Urothelium cell line (cell line): Measurements from ENCODE around the gene STX16.
"Not testable (repeated sequence)": the region's sequence is repeated elsewhere in the genome, so short reads cannot be mapped to it uniquely, and the experiment has no call there.

Experiments
- DNase-seq: peaks from one replicate; pipeline ENCODE4 v3.0.0; 2011; ENCODE audit warnings: low spot score, mixed read lengths
- FAIRE-seq: peaks from 2 replicates; lab custom pipeline; 2011; peaks lifted over from hg19 to GRCh38; lab: Jason Lieb, UNC

STX16 gene

DNA sequence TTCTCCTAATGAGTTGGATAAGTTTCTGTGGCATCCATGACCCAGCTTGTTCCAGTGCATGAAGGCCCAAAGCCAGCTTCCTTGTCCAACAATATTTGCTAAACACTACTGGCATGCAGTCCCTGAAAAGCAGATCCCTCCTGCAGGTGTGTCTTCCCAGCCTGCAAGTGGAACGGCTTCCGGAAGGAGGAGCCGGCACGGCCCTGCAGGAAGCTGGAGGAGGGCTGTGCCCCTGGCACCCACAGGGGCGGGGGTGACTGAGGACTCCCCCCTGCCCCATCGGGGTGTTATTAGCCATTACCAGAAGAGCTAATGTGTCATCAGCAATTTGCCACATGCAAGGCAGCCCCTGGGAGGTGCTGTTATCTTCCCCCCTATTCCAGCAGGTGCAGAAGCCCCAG lies 68.9 kb downstream of the STX16 start:
- peak; percentile 56 for FAIRE-seq
- DNase-seq: no peak

DNA sequence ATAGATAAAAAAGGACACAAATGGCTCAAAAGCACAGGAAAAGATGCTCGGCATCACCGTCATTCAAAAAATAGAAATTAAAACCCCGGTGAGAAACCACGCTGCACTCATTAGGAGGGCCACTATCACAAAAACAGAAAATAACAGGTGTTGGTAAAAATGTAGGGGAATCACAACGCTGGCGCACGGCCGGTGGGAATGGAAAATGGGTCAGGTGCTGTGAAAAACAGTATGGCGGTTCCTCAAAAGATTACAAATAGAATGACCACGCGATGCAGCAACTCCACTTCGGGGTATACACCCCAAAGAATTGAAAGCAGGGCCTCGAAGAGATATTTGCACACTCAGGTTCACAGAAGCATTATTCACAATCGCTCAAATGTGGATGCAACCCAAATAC lies 69.8 kb downstream of the STX16 start:
- DNase-seq (no peak), FAIRE-seq (no peak)

DNA sequence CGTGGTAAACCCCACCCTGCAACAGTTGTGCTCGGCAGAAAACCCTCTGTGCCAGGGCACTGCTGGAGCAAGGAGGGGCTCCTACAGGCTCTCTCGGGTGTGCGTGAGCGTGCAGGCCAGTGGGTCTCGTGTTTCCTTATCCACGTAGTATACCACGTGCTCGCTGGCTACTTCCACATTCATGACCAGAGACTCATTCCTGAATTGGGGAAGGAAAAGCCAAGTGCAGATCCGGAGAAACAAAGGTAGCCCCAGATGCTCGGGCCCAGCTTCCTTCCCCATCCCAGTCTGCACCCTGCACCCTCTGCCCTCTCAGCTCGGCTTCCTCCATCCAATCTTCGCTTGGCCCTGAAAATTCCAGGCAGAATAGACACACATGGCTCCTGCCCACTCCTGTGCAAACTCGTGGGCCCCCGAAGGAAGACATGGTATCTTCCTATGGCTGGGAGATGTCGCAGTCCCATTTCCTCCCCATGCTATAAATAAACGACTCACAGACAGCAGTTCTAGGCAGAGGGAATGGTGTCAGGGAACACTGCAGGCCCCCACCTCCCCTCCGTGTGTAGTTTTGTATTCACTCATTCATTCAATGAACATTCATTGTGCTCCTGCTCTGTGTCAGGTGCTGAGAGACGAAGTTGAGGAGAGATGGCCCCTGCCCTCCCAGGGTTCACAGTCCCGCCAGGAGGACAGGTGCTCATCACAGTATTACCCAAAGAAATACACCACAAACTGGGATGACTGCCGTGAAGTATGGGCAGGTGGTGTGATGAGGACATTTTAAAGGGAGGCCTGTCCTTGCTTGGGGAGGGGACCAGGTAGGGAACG lies 71.1 kb downstream of the STX16 start:
- FAIRE-seq (no peak), DNase-seq (no peak)

DNA sequence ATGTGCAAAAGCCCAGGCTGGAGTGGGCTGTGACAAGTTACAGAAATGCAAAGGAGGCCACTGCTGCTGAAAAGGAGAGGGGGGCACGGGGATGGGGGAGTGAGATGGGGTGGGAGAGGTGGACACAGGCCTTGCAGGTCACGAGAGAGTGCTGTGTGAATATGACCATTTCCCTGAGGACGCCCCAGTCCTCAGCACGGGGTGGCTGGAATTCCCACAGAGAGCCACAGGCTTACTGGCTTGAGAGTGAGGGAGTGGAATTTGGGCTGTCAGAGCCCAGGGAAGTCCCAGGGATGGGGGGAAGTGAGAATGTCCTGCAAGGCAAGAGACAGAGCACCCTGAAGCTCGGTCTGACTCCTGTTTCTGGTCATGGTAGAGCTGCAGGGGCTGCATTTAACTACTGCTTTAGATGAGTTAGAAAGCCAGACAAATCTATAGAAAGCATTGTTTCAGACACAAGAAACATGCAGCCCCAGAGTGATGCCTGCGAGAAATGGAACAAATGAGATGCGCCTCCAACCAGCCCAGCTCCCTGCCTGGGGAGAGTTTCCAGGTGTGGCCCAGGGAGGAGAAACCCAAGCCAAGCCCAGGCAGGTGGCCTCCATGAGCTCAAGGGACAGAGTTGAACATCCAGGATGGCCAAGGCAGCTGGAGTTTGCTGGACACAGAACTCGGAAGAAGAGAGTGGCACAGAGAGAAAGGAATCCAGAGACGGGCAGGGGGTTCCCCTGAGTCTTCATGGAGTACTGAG lies 72.0 kb downstream of the STX16 start:
- no peak for DNase-seq

GRCh38 chr20:58723628-58723984 lies 72.5 kb downstream of the STX16 start:
- DNase-seq (no peak), FAIRE-seq (no peak)

More for the DNA sequence above, 72.0 kb downstream of the STX16 start:
- no peak for FAIRE-seq

GRCh38 chr20:58726156-58726555 lies 75.1 kb downstream of the STX16 start:
- DNase-seq: not testable (repeated sequence)

More at GRCh38 chr20:58726156-58726555, 75.1 kb downstream of the STX16 start:
- not testable (repeated sequence) for FAIRE-seq
